HEK293 (cell line): Measurements from ENCODE around the gene NRROS.

Experiments
- CTCF ChIA-PET: fragments of 350-600 bp; formaldehyde crosslinking; extraction: SDS; loops from one replicate; lab custom pipeline; 2021; ENCODE audit warnings: antibody characterized with exemption; lab: Yijun Ruan, JAX
- POLR2A ChIA-PET: fragments of 300-600 bp; formaldehyde crosslinking; extraction: SDS; loops from one replicate; lab custom pipeline; 2020; ENCODE audit warnings: antibody characterized with exemption, inconsistent platforms; lab: Yijun Ruan, JAX
- H3K27ac ChIP-seq: fragments of 200-500 bp; sonication (Bioruptor generic); 2 replicates; pipeline ENCODE4 v1.5.1; 2014; ENCODE audit warnings: low read depth, low read length, control low read depth, inconsistent platforms; ENCODE audit errors: extremely low read depth
- H3K36me3 ChIP-seq, 2 experiments: fragments of 200-500 bp in 1 of 2; sonication (Bioruptor generic) in 1 of 2; 1 replicate in 1 of 2; 2 replicates in 1 of 2; pipeline ENCODE4 v1.5.1; 2014 to 2017; ENCODE audit warnings: inconsistent platforms in 2 of 2, low read length in 2 of 2; ENCODE audit not compliant: control insufficient read depth in 2 of 2, insufficient read depth in 1 of 2
- H3K4me1 ChIP-seq: fragments of 200-500 bp; sonication (Bioruptor generic); 2 replicates; pipeline ENCODE4 v1.5.1; 2014; ENCODE audit warnings: mild to moderate bottlenecking, low read length, inconsistent platforms; ENCODE audit not compliant: control insufficient read depth, insufficient read depth
- H3K4me3 ChIP-seq: 2 replicates; pipeline ENCODE4 v1.5.1; 2011; ENCODE audit warnings: low read depth, mild to moderate bottlenecking, control low read depth, low read length, moderate library complexity
- H3K9me3 ChIP-seq: fragments of 200-500 bp; sonication (Bioruptor generic); 2 replicates; pipeline ENCODE4 v1.5.1; 2014; ENCODE audit warnings: low read depth, low read length, inconsistent platforms; ENCODE audit not compliant: control insufficient read depth, insufficient read depth
- FEZF1 ChIP-seq: fragments of 450-650 bp; formaldehyde crosslinking; IDR thresholded peaks from 2 replicates; pipeline ENCODE4 v1.5.1; 2016; ENCODE audit warnings: missing biosample characterization, missing genetic modification characterization
- KLF7 ChIP-seq: fragments of 450-650 bp; formaldehyde crosslinking; IDR thresholded peaks from 2 replicates; pipeline ENCODE4 v1.5.1; 2016; ENCODE audit warnings: missing biosample characterization, missing genetic modification characterization, borderline replicate concordance
- RBAK ChIP-seq: fragments of 450-650 bp; formaldehyde crosslinking; IDR thresholded peaks from 2 replicates; pipeline ENCODE4 v1.5.1; 2016; ENCODE audit warnings: missing biosample characterization, missing genetic modification characterization
- ZNF121 ChIP-seq: fragments of 450-650 bp; formaldehyde crosslinking; IDR thresholded peaks from 2 replicates; pipeline ENCODE4 v1.5.1; 2016; ENCODE audit warnings: missing biosample characterization, missing genetic modification characterization
- ZNF157 ChIP-seq: fragments of 450-650 bp; formaldehyde crosslinking; IDR thresholded peaks from 2 replicates; pipeline ENCODE4 v1.5.1; 2016; ENCODE audit warnings: missing biosample characterization, missing genetic modification characterization
- ZNF214 ChIP-seq: fragments of 450-650 bp; formaldehyde crosslinking; IDR thresholded peaks from 2 replicates; pipeline ENCODE4 v1.5.1; 2017; ENCODE audit warnings: missing biosample characterization, mild to moderate bottlenecking, missing genetic modification characterization, borderline replicate concordance
- ZNF514 ChIP-seq: fragments of 450-650 bp; formaldehyde crosslinking; IDR thresholded peaks from 2 replicates; pipeline ENCODE4 v1.5.1; 2016; ENCODE audit warnings: missing biosample characterization, missing genetic modification characterization
- ZNF530 ChIP-seq: fragments of 450-650 bp; formaldehyde crosslinking; IDR thresholded peaks from 2 replicates; pipeline ENCODE4 v1.5.1; 2016; ENCODE audit warnings: low read depth, missing biosample characterization, missing genetic modification characterization
- ZNF654 ChIP-seq: fragments of 450-650 bp; formaldehyde crosslinking; IDR thresholded peaks from 2 replicates; pipeline ENCODE4 v1.5.1; 2016; ENCODE audit warnings: low read depth, missing biosample characterization, missing genetic modification characterization
- ZNF843 ChIP-seq: fragments of 450-650 bp; formaldehyde crosslinking; IDR thresholded peaks from 2 replicates; pipeline ENCODE4 v1.5.1; 2016; ENCODE audit warnings: missing biosample characterization, missing genetic modification characterization
- TF ChIP-seq, protein P1 (sequence below): fragments of 450-650 bp; formaldehyde crosslinking; IDR thresholded peaks from 2 replicates; pipeline ENCODE4 v1.5.1; 2016; ENCODE audit warnings: missing biosample characterization, missing genetic modification characterization
- TF ChIP-seq, protein P2 (sequence below): fragments of 450-650 bp; formaldehyde crosslinking; IDR thresholded peaks from 2 replicates; pipeline ENCODE4 v1.5.1; 2017; ENCODE audit warnings: missing biosample characterization, missing genetic modification characterization
- TF ChIP-seq, protein P3 (sequence below): fragments of 450-650 bp; formaldehyde crosslinking; IDR thresholded peaks from 2 replicates; pipeline ENCODE4 v1.5.1; 2016; ENCODE audit warnings: missing biosample characterization, missing genetic modification characterization

The NRROS gene

DNA sequence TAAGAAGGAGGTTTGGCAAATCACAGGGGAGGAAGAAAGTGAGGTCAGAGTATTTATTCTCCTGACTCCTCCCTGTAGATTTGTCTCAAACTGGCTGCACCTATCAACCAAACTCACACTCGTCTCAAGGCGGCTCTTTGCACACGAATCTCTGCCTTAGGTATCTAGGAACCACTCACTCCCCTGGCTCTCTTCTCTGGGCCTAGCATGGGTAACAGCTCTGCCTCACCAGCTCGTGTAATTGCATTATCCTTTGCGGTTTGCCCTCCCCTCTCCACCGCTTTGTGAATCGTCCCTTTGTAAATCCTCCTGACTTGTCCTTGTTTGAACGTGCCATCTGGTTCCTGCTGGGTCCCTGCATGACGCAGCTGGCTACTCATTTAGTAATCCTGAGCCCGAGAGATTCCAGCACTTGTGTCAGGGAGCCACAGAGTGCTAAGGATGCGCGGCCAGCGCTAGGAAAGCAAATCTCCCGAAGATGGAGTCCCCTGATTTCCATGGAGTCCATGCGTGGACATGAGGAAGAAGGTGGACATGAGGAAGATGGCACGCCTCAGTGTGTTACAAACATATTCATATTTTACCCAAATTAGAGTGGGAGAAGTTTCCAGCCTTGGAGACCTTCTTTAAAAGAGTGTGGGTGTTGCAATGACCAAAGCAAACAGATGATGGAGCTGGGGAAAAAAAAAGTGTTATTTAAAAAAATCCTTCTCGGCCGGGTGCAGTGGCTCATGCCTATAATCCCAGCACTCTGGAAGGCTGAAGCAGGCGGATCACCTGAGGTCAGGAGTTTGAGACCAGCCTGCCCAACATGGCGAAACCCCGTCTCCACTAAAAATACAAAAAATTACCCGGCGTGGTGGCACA, 26.7 kb downstream of the NRROS start (continued):
- TF ChIP-seq ZNF843 (tag by site-specific recombination): no peak
- TF ChIP-seq, protein P1, sequence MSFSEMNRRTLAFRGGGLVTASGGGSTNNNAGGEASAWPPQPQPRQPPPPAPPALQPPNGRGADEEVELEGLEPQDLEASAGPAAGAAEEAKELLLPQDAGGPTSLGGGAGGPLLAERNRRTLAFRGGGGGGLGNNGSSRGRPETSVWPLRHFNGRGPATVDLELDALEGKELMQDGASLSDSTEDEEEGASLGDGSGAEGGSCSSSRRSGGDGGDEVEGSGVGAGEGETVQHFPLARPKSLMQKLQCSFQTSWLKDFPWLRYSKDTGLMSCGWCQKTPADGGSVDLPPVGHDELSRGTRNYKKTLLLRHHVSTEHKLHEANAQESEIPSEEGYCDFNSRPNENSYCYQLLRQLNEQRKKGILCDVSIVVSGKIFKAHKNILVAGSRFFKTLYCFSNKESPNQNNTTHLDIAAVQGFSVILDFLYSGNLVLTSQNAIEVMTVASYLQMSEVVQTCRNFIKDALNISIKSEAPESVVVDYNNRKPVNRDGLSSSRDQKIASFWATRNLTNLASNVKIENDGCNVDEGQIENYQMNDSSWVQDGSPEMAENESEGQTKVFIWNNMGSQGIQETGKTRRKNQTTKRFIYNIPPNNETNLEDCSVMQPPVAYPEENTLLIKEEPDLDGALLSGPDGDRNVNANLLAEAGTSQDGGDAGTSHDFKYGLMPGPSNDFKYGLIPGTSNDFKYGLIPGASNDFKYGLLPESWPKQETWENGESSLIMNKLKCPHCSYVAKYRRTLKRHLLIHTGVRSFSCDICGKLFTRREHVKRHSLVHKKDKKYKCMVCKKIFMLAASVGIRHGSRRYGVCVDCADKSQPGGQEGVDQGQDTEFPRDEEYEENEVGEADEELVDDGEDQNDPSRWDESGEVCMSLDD (tag by site-specific recombination): no peak
- TF ChIP-seq, protein P2, sequence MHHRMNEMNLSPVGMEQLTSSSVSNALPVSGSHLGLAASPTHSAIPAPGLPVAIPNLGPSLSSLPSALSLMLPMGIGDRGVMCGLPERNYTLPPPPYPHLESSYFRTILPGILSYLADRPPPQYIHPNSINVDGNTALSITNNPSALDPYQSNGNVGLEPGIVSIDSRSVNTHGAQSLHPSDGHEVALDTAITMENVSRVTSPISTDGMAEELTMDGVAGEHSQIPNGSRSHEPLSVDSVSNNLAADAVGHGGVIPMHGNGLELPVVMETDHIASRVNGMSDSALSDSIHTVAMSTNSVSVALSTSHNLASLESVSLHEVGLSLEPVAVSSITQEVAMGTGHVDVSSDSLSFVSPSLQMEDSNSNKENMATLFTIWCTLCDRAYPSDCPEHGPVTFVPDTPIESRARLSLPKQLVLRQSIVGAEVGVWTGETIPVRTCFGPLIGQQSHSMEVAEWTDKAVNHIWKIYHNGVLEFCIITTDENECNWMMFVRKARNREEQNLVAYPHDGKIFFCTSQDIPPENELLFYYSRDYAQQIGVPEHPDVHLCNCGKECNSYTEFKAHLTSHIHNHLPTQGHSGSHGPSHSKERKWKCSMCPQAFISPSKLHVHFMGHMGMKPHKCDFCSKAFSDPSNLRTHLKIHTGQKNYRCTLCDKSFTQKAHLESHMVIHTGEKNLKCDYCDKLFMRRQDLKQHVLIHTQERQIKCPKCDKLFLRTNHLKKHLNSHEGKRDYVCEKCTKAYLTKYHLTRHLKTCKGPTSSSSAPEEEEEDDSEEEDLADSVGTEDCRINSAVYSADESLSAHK: no peak
- TF ChIP-seq, all 188 proteins: peak for 21

DNA sequence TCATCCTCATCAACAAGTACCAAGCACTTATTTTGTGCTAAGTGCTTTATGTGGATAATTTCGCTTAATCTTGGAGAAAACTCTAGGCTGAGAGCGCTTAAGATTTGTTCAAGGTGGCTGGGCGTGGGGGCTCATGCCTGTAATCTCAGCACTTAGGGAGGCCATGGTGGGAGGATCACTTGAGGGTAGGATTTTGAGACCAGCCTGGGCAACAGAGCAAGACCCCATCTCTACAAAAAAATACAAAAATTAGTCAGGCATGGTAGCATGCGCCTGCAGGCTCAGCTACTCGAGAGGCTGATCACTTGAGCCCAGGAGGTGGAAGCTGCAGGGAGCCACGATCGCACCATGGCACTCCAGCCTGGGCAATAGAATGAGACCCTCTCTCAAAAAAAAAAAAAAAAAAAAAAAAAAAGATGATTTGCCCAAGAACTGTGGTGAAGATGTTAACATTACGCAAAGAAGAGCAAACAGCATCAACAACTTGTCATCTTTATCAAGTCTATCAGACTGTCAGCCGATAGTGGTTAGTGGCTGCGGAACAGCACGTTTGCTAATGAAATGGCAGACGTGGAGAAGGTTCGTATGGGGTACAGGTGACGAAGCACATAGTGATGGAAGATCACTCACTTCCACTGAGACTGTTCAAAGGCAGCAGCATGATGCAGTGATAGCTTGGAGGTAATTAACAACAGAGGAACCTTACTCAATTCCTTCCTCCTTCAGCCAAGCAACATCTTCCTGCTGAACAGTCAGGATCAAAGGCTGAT, 27.7 kb downstream of the NRROS start:
- no peaks in the 10 kb centered on the region for H3K4me1 ChIP-seq
- no peaks in the 10 kb centered on the region for H3K36me3 ChIP-seq
- H3K9me3 ChIP-seq: no peaks in the 10 kb centered on the region
- H3K4me3 ChIP-seq: no peak overlapping the region
- ChIA-PET CTCF (interaction anchor here (1.2 kb wide), 1 partner anchor 18 kb away, joined by 3 read pairs; no protein-coding TSS in a partner anchor), POLR2A (no interaction called here)
- TF ChIP-seq ZNF157 (tag by site-specific recombination) (no peak), ZNF121 (peak; percentile 71; the same call in 1 of the 2 replicates), ZNF214 (tag by site-specific recombination) (no peak), FEZF1 (no peak), RBAK (tag by site-specific recombination) (no peak), ZNF654 (tag by site-specific recombination) (no peak), ZNF530 (tag by site-specific recombination) (no peak)
- no peak overlapping the region for H3K27ac ChIP-seq

DNA sequence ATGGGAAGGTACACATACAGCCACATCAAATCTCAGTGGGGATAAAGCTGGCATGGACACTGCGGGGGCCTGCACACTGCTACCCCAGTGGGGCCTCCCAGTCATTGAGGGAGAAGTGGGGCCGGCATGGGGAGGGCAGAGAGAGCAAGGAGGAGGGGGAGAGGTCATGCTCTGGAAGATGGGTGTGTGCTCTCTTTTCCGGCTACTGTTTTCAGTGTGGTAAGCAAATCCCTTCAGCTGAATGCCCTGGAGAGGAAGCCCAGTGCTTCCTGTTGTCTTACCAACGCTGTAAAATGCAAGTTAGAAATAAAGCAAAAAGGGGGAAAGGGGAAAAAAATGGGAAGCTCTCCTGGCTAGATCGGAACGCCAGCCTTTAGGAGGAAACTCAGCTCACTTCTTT, 30.8 kb downstream of the NRROS start:
- ChIA-PET POLR2A (no interaction called here), CTCF (no interaction called here)
- H3K9me3 ChIP-seq: no peaks in the 10 kb centered on the region
- no peaks in the 10 kb centered on the region for H3K36me3 ChIP-seq
- H3K27ac ChIP-seq: no peak overlapping the region
- no peaks in the 10 kb centered on the region for H3K4me1 ChIP-seq
- no peak overlapping the region for H3K4me3 ChIP-seq
- TF ChIP-seq, protein P3, sequence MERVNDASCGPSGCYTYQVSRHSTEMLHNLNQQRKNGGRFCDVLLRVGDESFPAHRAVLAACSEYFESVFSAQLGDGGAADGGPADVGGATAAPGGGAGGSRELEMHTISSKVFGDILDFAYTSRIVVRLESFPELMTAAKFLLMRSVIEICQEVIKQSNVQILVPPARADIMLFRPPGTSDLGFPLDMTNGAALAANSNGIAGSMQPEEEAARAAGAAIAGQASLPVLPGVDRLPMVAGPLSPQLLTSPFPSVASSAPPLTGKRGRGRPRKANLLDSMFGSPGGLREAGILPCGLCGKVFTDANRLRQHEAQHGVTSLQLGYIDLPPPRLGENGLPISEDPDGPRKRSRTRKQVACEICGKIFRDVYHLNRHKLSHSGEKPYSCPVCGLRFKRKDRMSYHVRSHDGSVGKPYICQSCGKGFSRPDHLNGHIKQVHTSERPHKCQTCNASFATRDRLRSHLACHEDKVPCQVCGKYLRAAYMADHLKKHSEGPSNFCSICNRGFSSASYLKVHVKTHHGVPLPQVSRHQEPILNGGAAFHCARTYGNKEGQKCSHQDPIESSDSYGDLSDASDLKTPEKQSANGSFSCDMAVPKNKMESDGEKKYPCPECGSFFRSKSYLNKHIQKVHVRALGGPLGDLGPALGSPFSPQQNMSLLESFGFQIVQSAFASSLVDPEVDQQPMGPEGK (tag by site-specific recombination): no peak
- TF ChIP-seq KLF7 (tag by site-specific recombination) (no peak), ZNF514 (tag by site-specific recombination) (no peak)
- TF ChIP-seq, all 188 proteins: peak for 0
